Neural progenitor cell (in vitro differentiated cells): ENCODE data around the gene CHD9NB. TPM values are rescaled to one million over a fixed set of nuclear protein-coding genes. Genes with fewer than 3 reads are reported as not detected.

ENCODE experiments used
- DNase-seq: peaks from one replicate; pipeline ENCODE4 v3.0.0-alpha.2; 2016; ENCODE audit warnings: low spot score
- H2AFZ ChIP-seq: fragments of 200-600 bp; sonication (generic); replicated peaks from 2 replicates; pipeline ENCODE4 v1.6.1; 2016; ENCODE audit warnings: antibody characterized with exemption
- H3F3A ChIP-seq: fragments of 200-600 bp; sonication (generic); 2 replicates; pipeline ENCODE4 v1.6.1; 2016; ENCODE audit warnings: antibody characterized with exemption, low read depth
- H3K27ac ChIP-seq: fragments of 200-600 bp; sonication (generic); 2 replicates; pipeline ENCODE4 v1.5.1; 2016; ENCODE audit warnings: mild to moderate bottlenecking
- H3K27me3 ChIP-seq: fragments of 200-600 bp; sonication (generic); 2 replicates; pipeline ENCODE4 v1.6.1; 2016; ENCODE audit warnings: mild to moderate bottlenecking, moderate library complexity
- H3K36me3 ChIP-seq: fragments of 200-600 bp; sonication (generic); 2 replicates; pipeline ENCODE4 v1.5.1; 2016
- H3K4me1 ChIP-seq: fragments of 200-600 bp; sonication (generic); 2 replicates; pipeline ENCODE4 v1.6.1; 2016; ENCODE audit warnings: mixed run types
- H3K4me2 ChIP-seq: fragments of 200-600 bp; sonication (generic); 2 replicates; pipeline ENCODE4 v1.6.1; 2016
- H3K4me3 ChIP-seq: fragments of 200-600 bp; sonication (generic); 2 replicates; pipeline ENCODE4 v1.5.1; 2016
- H3K79me2 ChIP-seq: fragments of 200-600 bp; sonication (generic); 2 replicates; pipeline ENCODE4 v1.6.1; 2016; ENCODE audit warnings: low read depth
- H3K9ac ChIP-seq: fragments of 200-600 bp; sonication (generic); 2 replicates; pipeline ENCODE4 v1.6.1; 2016
- H3K9me3 ChIP-seq: fragments of 200-600 bp; sonication (generic); 2 replicates; pipeline ENCODE4 v1.5.1; 2016; ENCODE audit warnings: low read depth
- H4K20me1 ChIP-seq: fragments of 200-600 bp; sonication (generic); 2 replicates; pipeline ENCODE4 v1.6.1; 2016; ENCODE audit warnings: low read depth
- H3K27ac Mint-ChIP-seq: 3 replicates; pipeline ENCODE4 v1.8.0; 2021; ENCODE audit warnings: mixed read lengths
- H3K27me3 Mint-ChIP-seq: 2 replicates; pipeline ENCODE4 v1.8.0; 2022; ENCODE audit warnings: low read depth, mild to moderate bottlenecking, inconsistent platforms, moderate library complexity, mixed read lengths; ENCODE audit not compliant: insufficient read depth
- H3K36me3 Mint-ChIP-seq: 3 replicates; pipeline ENCODE4 v1.8.0; 2021; ENCODE audit warnings: mixed read lengths
- H3K4me1 Mint-ChIP-seq: 3 replicates; pipeline ENCODE4 v1.8.0; 2021; ENCODE audit warnings: mixed read lengths
- H3K4me3 Mint-ChIP-seq: 3 replicates; pipeline ENCODE4 v1.8.0; 2021; ENCODE audit warnings: mild to moderate bottlenecking, moderate library complexity, mixed read lengths
- H3K9me3 Mint-ChIP-seq: 3 replicates; pipeline ENCODE4 v1.8.0; 2020; ENCODE audit warnings: mixed read lengths
- CTCF ChIP-seq: fragments of 200-600 bp; sonication (generic); IDR thresholded peaks from 2 replicates; pipeline ENCODE4 v1.5.1; 2017; ENCODE audit warnings: antibody characterized with exemption, mild to moderate bottlenecking
- EZH2 ChIP-seq: fragments of 200-600 bp; sonication (generic); IDR thresholded peaks from 2 replicates; pipeline ENCODE4 v1.6.1; 2017; ENCODE audit warnings: antibody characterized with exemption, mild to moderate bottlenecking, moderate library complexity
- EZH2phosphoT487 ChIP-seq: fragments of 200-600 bp; sonication (generic); IDR thresholded peaks from 2 replicates; pipeline ENCODE4 v1.6.1; 2017; ENCODE audit warnings: antibody characterized with exemption
- total RNA-seq: library from RNA; depleted of rRNA; stranded (reverse); fragments of >200 nt; gene quantifications from 2 replicates; pipeline ENCODE4 v1.2.3, GENCODE V29; 2015; ENCODE audit warnings: low replicate concordance

CHD9NB gene
- total RNA-seq, 1 donor from 2014 or later: 4.1 TPM

DNA sequence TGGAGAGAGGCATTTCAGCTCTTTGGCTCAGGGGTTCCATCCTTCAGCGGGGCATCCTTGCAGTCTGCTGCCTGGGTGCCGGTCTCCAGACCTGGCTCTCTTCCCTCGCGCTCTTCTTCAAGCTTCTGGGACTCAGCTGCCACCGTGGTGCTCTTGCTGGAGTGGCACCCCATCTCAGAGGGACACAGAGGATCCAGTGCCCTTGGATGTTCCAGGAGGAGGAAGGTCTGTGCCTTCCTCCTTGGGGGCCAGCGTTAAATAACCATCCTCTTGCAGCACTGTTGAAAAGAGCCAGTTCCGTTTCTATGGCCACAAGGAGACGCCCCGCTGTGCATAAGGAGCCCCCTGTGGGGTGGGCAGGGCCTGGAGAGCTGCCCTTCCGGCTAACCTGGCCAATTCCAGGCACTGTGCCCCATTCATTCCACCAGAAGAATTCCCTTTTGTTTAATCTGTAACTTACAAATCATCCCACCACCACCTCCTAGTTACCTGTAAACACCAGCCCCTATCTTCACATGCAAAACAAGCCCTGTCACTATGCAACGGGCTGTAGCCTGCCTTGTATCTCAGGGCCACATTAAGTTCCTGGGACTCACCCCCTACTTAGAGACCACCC is 8.6 kb downstream of the CHD9NB start:
- H3K9ac ChIP-seq: no peak overlapping the region
- TF ChIP-seq EZH2phosphoT487 (no peak), EZH2 (no peak), CTCF (no peak)
- Mint-ChIP-seq H3K27me3 (peaks cover 9% of the 10 kb centered on the region), H3K36me3 (peaks cover under 1% of the 10 kb centered on the region), H3K9me3 (peaks cover 6% of the 10 kb centered on the region), H3K4me1 (peaks cover 60% of the 10 kb centered on the region), H3K4me3 (peak overlapping the region; percentile 83), H3K27ac (peak overlapping the region; percentile 96)
- H3K79me2 ChIP-seq: peaks cover 25% of the 10 kb centered on the region
- H3K27ac ChIP-seq: peak overlapping the region; percentile 44
- H3K27me3 ChIP-seq: no peaks in the 10 kb centered on the region
- H3K36me3 ChIP-seq: no peaks in the 10 kb centered on the region
- H3K4me3 ChIP-seq: peak overlapping the region; percentile 54
- peaks cover 44% of the 10 kb centered on the region for H3K4me1 ChIP-seq
- H2AFZ ChIP-seq: peak overlapping the region; percentile 87
- peak; percentile 67 for DNase-seq
- H3K4me2 ChIP-seq: peak overlapping the region; percentile 84
- H4K20me1 ChIP-seq: no peaks in the 10 kb centered on the region
- H3K9me3 ChIP-seq: no peaks in the 10 kb centered on the region
- H3F3A ChIP-seq: peaks cover 52% of the 10 kb centered on the region

GRCh38 chr16:53043428-53043831 is 9.3 kb downstream of the CHD9NB start:
- Histone ChIP-seq H4K20me1 (no peaks in the 10 kb centered on the region), H3K4me3 (peak overlapping the region; percentile 54), H3K79me2 (peaks cover 25% of the 10 kb centered on the region), H3K27me3 (no peaks in the 10 kb centered on the region), H3K4me1 (peaks cover 44% of the 10 kb centered on the region), H2AFZ (peak overlapping the region; percentile 87), H3K4me2 (peak overlapping the region; percentile 84), H3F3A (peaks cover 52% of the 10 kb centered on the region), H3K9me3 (no peaks in the 10 kb centered on the region), H3K9ac (no peak overlapping the region), H3K36me3 (no peaks in the 10 kb centered on the region), H3K27ac (peak overlapping the region; percentile 44)
- Mint-ChIP-seq H3K27ac (peak overlapping the region; percentile 85), H3K9me3 (peaks cover 6% of the 10 kb centered on the region), H3K4me3 (peak overlapping the region; percentile 83), H3K27me3 (peaks cover 9% of the 10 kb centered on the region), H3K4me1 (peaks cover 64% of the 10 kb centered on the region), H3K36me3 (peaks cover 3% of the 10 kb centered on the region)
- peak; percentile 39 for DNase-seq
- TF ChIP-seq CTCF: no peak
- TF ChIP-seq EZH2: no peak
- no peak for TF ChIP-seq EZH2phosphoT487

DNA sequence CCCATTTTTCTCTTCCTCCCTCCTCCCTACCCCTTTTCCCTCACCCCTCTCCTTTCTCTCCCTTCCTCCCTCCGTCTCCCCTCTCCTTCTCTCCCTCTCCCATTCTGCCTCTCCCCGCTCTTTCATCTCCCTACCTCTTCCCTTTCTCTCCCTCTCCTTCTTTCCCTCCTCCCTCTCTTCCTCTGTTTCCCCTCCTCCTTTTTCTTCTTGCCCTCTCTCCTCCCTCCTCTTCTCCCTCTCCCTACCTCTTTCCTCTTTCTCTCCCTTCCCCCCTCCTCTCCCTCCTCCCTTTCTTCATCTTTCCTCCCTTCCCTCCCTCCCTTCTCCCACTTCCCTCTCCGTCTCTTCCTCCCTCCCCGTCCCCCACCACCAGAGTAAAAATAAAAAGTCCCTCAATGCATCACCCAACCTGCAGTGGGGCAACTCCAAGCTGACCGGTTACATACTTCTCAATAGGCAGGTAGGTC is 10.4 kb downstream of the CHD9NB start:
- Histone ChIP-seq H3K4me1 (peaks cover 44% of the 10 kb centered on the region), H2AFZ (peak overlapping the region; percentile 72), H4K20me1 (no peaks in the 10 kb centered on the region), H3K4me2 (peak overlapping the region; percentile 84), H3K27me3 (no peaks in the 10 kb centered on the region), H3K4me3 (peak overlapping the region; percentile 54), H3K79me2 (peaks cover 25% of the 10 kb centered on the region), H3K9ac (no peak overlapping the region), H3F3A (peaks cover 52% of the 10 kb centered on the region), H3K36me3 (no peaks in the 10 kb centered on the region), H3K27ac (peak overlapping the region; percentile 91), H3K9me3 (no peaks in the 10 kb centered on the region)
- no peak for TF ChIP-seq EZH2
- no peak for TF ChIP-seq EZH2phosphoT487
- TF ChIP-seq CTCF: no peak
- Mint-ChIP-seq H3K27me3 (peaks cover 9% of the 10 kb centered on the region), H3K27ac (peak overlapping the region; percentile 89), H3K4me3 (peak overlapping the region; percentile 83), H3K36me3 (peaks cover 3% of the 10 kb centered on the region), H3K4me1 (peaks cover 64% of the 10 kb centered on the region), H3K9me3 (peaks cover 6% of the 10 kb centered on the region)
- DNase-seq: no peak
